Esophagus squamous epithelium (tissue), 4 donors: ENCODE measurements around the gene TUBG1.

Experiments
- POLR2A ChIP-seq, 4 donors: fragments of 450-650 bp; IDR thresholded peaks; one replicate each; pipeline ENCODE4 v1.6.1; 2017; ENCODE audit warnings: antibody characterized with exemption in 4 of 4, mild to moderate bottlenecking in 4 of 4, moderate library complexity in 3 of 4
- TF ChIP-seq, protein P1 (sequence below), 6 experiments: fragments of 450-650 bp in 4 of 6; fragments of 200-600 bp in 2 of 6; sonication (generic) in 2 of 6; IDR thresholded peaks; one replicate each; pipeline ENCODE4 v1.5.1; 2016 to 2019; ENCODE audit warnings: antibody characterized with exemption in 6 of 6, mild to moderate bottlenecking in 4 of 6, moderate library complexity in 4 of 6

DNA sequence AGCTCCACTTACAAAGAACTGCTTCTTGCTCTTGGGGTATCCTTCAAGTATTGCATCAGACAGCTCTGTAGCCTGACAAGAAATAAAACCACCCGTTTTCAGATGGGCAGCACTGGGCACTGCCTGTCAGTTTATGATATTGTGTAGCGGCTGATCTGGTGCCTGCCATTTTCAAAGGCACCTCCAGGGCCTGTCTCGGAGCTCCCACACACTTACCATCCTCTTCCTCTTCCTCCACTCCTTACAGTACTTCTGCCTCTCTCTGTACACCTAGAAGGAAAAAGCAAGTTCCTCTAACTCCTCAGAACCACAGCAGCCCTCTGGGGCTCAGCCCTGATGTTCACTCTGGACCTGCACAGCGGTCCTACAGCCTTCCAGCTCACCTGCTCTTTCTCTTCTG is 36.4 kb upstream of the TUBG1 start:
- TF ChIP-seq, protein P1, sequence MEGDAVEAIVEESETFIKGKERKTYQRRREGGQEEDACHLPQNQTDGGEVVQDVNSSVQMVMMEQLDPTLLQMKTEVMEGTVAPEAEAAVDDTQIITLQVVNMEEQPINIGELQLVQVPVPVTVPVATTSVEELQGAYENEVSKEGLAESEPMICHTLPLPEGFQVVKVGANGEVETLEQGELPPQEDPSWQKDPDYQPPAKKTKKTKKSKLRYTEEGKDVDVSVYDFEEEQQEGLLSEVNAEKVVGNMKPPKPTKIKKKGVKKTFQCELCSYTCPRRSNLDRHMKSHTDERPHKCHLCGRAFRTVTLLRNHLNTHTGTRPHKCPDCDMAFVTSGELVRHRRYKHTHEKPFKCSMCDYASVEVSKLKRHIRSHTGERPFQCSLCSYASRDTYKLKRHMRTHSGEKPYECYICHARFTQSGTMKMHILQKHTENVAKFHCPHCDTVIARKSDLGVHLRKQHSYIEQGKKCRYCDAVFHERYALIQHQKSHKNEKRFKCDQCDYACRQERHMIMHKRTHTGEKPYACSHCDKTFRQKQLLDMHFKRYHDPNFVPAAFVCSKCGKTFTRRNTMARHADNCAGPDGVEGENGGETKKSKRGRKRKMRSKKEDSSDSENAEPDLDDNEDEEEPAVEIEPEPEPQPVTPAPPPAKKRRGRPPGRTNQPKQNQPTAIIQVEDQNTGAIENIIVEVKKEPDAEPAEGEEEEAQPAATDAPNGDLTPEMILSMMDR (IDR thresholded peaks at IDR 0.05) = no peak
- no peak for TF ChIP-seq POLR2A (IDR thresholded peaks at IDR 0.05)
